Measurements from ENCODE around the gene TSC22D3. TPM values are rescaled to one million over a fixed set of nuclear protein-coding genes. Genes with fewer than 3 reads are reported as not detected.

TSC22D3 gene
- total and polyA plus RNA-seq, 4 donors, result 119 to 150 (median 131) TPM

Other genes with a start within 250 kb of the TSC22D3 start
- gene PRPS1, start 147.3 kb downstream of the TSC22D3 start, total RNA-seq, result 10 to 100 TPM; 41.3 to 47.8 TPM
- gene PRPS1, start 147.3 kb downstream of the TSC22D3 start, polyA plus RNA-seq (ENCODE audit: insufficient read length in 2 of 2), result 10 to 100 TPM; 59.3 to 61.9 TPM
- under 1 TPM in 1 of 2 donors, not detected in 1; 0.06 TPM for gene NCBP2L, start 1.9 kb upstream of the TSC22D3 start, total RNA-seq
- gene NCBP2L, start 1.9 kb upstream of the TSC22D3 start, polyA plus RNA-seq (ENCODE audit: insufficient read length in 2 of 2), result under 1 TPM in 1 of 2 donors, not detected in 1; 0.14 TPM
- 10 to 100 TPM; 15.5 to 25.0 TPM for gene MID2, start 50.1 kb upstream of the TSC22D3 start, total RNA-seq
- gene MID2, start 50.1 kb upstream of the TSC22D3 start, polyA plus RNA-seq (ENCODE audit: insufficient read length in 2 of 2), result 10 to 100 TPM in 1 of 2 donors, 1 to 10 TPM in 1; 8.4 to 12.4 TPM
- not detected for gene TEX13B, start 206.6 kb upstream of the TSC22D3 start, total RNA-seq
- gene TEX13B, start 206.6 kb upstream of the TSC22D3 start, polyA plus RNA-seq (ENCODE audit: insufficient read length in 2 of 2), result not detected

Measured in spinal cord (tissue), 4 donors.